Cerebellar cortex (tissue), 1 donor: ENCODE data around the gene TMEM121B.
"Not testable (repeated sequence)": the region's sequence is repeated elsewhere in the genome, so short reads cannot be mapped to it uniquely, and the experiment has no call there.

Experiments
- DNase-seq: peaks from one replicate; pipeline ENCODE4 v3.0.0-alpha.2; 2015; ENCODE audit warnings: low spot score

Gene TMEM121B

GRCh38 chr22:17121233-17122195, at the start of gene TMEM121B:
Gene TMEM121B (minus strand): TSS chr22:17121360. CDS start chr22:17121127, 233 bp downstream.
- peak; percentile 86 for DNase-seq

GRCh38 chr22:17167486-17167885, 46.3 kb upstream of the TMEM121B start:
- peak; percentile 61 for DNase-seq

DNA sequence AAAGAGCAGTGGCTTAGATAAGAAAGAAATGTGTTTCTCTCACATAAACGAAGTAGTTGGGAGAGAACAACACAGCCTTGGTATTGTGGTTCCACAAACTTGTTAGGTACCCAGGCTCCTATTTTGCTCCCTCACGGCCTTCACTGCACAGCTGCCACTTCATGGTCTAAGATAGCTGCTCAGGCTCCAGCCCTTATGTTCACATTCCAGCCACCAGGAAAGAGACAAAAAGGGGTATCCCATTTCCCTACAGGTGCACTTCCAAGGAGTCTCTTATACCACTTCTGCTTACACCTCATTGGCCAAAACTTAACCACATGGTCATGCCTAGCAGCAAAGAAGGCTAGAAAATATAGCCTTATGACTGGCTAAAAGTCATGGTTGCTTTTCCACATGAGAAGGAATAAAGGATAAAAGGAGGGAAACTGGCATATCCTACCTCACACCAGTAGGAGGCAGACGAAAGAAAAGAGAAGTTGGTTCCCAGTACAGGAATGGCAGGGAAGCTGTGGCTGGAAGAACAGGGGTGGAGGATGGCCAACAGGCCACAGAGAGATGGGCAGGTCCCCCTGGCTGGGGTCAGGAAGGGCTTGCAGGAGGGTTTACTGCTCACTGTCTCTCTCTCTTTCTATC, 43.3 kb upstream of the TMEM121B start:
- peak; percentile 29 for DNase-seq

GRCh38 chr22:17162731-17163130, 41.6 kb upstream of the TMEM121B start:
- no peak for DNase-seq

- no peak for DNase-seq
These were observed 40.8 kb upstream of the TMEM121B start for GRCh38 chr22:17161991-17162390.

GRCh38 chr22:17159504-17159951, 38.4 kb upstream of the TMEM121B start:
- peak; percentile 63 for DNase-seq

DNA sequence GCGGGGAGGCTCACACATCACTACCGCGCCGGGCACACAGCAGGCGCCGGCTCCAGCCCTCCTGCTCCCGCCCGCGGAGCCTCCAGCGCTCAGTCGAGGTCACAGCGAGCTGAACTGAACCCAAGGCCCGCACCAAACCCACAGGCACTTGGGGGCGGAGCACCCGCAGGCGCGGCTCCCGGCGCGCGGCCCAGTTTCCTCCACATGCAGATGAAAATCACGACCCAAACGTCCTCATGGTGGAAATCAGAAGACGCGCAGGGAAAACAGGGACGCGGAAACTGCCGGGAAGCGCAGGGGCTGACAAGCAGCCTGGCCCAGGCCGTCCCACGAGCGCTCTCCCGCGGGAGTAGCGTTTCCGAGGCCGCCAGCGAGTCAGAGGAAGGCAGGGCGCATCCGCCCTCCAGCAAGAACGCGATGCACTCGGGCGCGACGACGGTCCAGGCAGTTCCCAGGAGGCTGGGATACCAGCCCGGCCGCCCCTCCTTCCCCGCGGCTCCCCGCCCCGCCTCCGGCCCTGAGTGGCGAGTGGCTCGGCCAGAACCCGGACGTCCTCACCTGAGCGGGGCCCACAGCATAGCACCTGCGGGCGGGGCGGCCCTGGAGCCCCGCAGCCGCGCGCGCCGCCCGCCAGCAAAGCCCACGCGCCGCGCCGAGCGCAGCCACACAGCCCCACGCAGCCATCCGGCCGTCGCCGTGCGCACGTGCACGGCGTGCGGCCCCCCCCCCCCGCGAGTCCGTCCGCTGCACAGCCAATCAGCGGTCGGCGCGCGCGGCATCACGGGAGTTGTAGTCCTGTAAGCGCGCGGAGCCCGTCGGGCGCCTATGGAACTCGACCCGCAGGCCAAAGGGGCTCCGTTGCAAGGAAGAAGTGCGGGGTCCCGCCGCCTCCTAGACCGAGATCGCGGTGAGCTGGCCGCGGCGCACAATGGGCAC, 37.7 kb upstream of the TMEM121B start, which contains the start of gene HDHD5:
HDHD5 (minus strand) TSS at position 710 of the 936 bp plus-strand sequence; CDS start at position 684, 26 bp downstream.
- DNase-seq = peak; percentile 85

- no peak for DNase-seq
These were observed 37.0 kb upstream of the TMEM121B start for GRCh38 chr22:17158176-17158567.

DNA sequence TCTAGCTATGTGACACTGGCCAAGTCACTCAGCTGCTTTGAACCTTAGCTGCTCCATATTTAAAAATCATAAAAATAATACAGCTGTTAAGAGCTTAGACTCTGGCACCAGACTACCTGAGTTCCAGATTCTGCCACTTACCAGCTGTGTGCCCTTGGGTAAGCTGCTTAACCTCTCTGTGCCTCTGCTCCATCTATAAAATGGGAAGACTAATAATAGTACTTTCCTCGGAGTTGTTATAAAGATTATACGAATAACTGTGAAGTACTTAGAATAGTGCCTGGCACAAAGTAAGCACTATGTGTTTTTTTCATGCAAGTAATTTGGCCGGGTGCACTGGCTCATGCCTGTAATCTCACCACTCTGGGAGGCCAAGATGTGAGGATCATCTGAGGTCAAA, 36.6 kb upstream of the TMEM121B start:
- DNase-seq = no peak

DNA sequence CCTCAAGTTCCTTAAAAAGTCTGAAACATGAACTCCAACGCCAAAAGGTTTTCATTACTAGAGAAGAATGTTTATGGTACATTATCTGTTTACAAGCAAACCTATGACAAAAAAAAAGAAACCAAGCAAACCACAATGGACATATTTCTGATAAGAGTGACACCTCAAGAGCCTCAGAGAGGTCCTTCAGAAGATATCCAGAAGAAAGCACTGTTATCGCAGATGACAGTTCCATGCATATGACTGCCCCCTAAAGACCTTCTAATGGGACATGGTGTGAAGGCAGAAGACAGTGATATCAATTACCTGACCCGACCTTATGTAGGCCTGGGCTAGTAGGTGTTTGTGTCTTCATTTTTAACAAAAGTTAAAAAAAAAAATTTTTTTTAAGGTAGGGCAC, 34.8 kb upstream of the TMEM121B start:
- no peak for DNase-seq

- DNase-seq = no peak
These were observed 31.8 kb upstream of the TMEM121B start for GRCh38 chr22:17152971-17153370.

DNA sequence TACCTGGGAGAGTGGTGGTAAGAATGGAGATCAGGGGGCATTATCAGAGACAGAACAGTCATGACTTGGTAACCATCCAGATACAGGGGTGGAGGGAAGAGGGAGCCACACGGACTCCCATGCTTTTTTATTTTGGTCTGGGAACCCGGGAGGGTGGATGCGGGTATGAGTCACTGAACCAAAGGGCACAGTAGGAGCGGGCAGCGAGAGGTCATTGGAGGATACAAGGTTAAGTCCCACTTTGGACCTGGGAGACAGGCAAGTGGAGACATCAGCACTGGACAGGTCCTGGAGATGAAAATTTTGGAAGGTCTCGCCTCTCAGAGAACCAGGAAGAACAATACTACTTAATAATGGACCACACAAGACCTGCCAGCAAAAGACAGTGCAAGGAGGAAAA, 31.2 kb upstream of the TMEM121B start:
- no peak for DNase-seq

DNA sequence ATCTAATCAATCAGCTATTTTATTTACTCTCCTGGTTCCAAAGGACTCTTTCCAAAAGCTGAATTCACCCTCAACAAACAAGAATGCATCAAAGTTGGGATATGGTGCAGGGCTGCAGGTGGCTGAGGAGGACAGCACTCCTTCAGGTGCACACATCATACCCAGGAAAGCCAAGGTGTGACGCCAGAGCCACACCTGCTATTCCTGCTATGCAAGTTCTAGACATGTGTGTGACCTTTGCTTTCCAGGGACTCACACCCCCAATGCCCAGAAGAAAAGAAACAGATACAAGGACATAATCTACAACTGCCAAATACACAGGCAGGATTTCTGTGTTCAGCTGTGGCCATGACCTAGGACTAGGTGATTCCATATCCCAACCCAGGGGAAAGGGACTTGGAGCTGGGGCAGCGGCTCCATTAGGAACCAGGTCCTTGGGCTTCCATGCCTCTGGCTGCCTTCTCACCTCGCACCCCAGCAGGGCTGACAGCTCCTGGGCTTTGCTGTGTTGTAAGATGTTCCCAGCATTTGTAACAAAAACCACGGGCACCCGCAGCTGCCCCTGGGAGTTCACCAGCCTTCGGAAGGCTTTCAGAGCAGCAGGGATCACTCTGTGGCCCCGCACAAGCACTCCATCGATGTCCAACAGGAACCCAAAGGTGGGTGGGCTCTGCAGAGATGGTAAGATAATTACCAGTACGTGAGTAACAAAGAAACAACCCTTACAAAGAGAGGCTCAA, 28.1 kb upstream of the TMEM121B start:
- no peak for DNase-seq

- DNase-seq = not testable (repeated sequence)
These were observed 26.3 kb upstream of the TMEM121B start for GRCh38 chr22:17147458-17147857.

DNA sequence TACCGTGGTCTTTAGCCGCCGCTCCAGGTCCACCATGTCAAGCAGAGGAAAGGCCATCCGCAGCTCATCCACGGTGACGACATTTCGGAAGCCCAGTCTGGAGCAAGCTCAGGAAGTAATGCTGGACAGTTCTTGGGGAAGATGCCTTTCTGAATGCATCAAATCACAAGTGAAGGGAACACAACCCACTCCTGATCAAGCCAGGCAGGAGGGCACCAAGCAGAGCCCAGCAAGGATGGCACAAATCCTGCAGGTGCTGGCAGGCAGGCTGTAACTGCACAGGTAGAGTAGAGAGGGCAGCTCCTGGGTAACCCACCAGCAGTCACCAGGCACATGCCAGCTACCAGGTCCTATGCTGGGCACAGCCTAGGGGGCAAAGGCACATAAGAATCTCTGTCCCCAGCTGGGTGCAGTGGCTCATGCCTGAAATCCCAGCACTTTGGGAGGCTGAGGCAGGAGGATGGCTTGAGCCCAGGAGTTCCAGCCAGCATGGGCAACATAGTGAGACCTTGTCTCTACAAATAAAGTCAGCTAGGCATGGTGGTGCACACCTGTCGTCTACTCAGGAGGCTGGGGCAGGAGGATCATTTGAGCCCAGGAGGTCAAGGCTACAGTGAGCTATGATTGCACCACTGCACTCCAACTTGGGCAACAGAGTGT, 24.0 kb upstream of the TMEM121B start:
- DNase-seq = no peak

- no peak for DNase-seq
These were observed 22.7 kb upstream of the TMEM121B start for GRCh38 chr22:17143826-17144225.

DNA sequence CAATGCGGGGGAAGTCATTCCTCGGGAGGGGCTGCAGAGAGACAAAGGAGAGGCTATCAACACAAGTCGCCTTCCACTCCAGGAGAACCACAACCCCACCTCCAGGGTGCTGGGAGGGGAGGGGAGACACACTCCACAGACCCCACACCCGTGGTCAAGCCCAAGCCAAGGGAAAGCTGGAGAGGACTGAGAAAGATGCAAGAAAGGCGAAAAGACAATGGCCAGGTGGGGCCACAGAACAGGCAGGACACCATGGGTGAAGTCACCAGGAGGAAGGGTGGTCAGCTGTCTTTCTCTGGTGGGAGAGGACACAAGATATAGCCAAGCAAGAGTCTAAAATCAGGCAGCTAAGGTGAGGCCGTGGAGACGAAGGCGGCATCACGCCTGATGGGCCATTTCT, 21.9 kb upstream of the TMEM121B start:
- DNase-seq = no peak

DNA sequence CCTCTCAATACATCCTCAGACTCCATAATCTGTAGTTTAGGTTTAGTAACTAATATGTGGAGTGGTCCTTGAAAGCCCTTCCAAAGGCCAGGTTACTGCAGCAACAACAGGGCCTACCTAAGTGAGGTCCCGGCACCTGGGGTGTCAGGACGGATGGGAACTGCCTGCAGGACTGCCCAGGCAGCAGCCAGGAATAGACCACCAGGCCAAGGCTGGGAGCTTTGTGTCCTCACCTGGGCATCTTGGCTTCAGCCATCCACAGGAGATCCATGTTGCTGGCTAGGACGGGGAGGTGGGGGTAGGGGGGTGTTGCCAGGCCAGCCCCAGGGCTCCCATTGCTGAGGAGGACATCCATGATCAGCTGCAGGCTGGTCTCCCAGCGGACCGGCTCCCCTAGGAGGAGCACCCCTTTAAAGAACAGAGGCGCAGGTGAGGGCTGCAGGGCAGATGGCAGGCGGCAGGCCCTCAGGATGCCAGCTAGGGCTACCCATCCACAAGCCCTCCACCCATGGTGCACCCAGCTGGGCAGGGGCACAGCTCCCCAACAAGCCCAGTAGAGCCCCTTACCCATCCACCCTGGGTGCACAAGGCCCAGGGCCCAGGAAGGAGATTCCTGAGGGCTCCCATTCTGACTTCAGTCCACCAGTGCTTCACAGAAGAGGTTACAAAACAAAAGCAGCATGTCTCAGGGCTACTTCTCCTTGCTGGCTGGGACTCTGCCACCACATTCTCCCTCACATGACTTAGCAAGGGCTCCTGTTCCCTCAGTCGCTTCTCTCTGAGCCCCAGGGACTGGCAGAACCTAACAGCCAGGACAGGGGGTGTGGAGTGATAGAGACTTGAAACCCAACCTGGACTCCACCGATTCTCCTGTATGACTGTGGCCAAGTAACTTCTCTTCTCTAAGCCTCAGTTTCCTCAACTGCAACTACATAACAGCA, 19.9 kb upstream of the TMEM121B start:
- DNase-seq = no peak

GRCh38 chr22:17140022-17140421, 18.9 kb upstream of the TMEM121B start:
- DNase-seq = no peak
